Measurements from ENCODE around the gene SLC10A7. TPM values are rescaled to one million over a fixed set of nuclear protein-coding genes. Genes with fewer than 3 reads are reported as not detected.

Gene SLC10A7
- total and polyA plus RNA-seq, 10 of the 15 experiments (the other 5 are each of a cell fraction or from before 2014, with no cell fraction given) = 4.6 to 23.7 (median 15.6) TPM

DNA sequence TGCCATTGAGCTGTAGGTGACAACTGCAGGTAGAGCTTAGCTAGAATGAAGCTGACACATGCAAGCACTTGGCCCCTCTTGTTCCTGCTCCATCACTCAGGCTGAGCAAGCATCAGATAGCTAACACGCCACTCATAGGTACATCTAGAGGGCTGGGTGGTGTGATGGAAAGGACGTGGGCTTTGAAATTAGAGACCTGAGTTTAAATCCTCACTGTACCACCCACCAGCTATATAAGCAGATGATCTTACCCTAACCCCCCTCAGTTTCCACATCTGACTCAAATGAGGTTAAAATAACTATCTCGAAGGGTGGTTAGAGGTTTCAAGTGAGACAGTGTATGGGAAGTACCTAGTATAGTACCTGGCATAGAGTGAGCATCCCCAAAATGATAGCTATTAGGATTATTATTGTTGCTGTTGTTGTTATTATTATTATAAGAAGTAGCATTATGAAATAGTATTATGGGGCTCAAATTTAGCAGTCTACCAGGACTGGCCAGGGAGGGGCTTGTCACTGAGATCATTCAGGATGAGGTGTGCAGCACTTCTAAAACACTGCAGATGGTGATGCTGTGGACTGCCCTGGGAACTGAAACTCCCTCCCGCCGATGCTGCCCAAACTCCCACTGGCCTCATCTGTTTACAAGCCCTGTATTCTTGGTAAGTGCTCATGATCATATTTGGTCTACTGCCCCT is 248.4 kb downstream of the SLC10A7 start (continued):
- TF ChIP-seq RBBP5 (conservative IDR thresholded peaks at IDR 0.05) (no peak), NFYA (IDR thresholded peaks at IDR 0.05; ENCODE audit: borderline replicate concordance, low read depth, low read length) (no peak), KLF5 (IDR thresholded peaks at IDR 0.05; ENCODE audit: partially characterized antibody) (peak; percentile 37), KAT2A (conservative IDR thresholded peaks at IDR 0.05; ENCODE audit: control insufficient read depth, low read depth, low read length) (no peak), ETV6 (conservative IDR thresholded peaks at IDR 0.05 in 1 of 2, IDR thresholded peaks at IDR 0.05 in 1 of 2; ENCODE audit: borderline replicate concordance in 1 of 2, low read depth in 1 of 2) (peak in 1 of 2 experiments; percentile 79; a peak in 1 of 4 replicates), RB1 (IDR thresholded peaks at IDR 0.05; ENCODE audit: borderline replicate concordance) (no peak), TCF3 (IDR thresholded peaks at IDR 0.05; ENCODE audit: borderline replicate concordance, insufficient read depth, low read depth, low read length) (no peak), NBN (IDR thresholded peaks at IDR 0.05) (no peak; the same call in 1 of the 2 replicates), ZSCAN29 (IDR thresholded peaks at IDR 0.05) (no peak), RFX5 (IDR thresholded peaks at IDR 0.05; ENCODE audit: low read depth, low read length) (no peak), BHLHE40 (IDR thresholded peaks at IDR 0.05; ENCODE audit: borderline replicate concordance in 1 of 2, low read depth in 2 of 2, low read length in 1 of 2) (peak; percentile 43 to 57; a peak in 3 of 4 replicates), JUNB (IDR thresholded peaks at IDR 0.05) (peak; percentile 93), SPI1 (IDR thresholded peaks at IDR 0.05; ENCODE audit: borderline replicate concordance, insufficient read depth, low read depth, low read length) (peak; percentile 68; the same call in 1 of the 2 replicates), CBFB (IDR thresholded peaks at IDR 0.05; ENCODE audit: low read depth) (peak; percentile 83), ZNF24 (IDR thresholded peaks at IDR 0.05) (peak; percentile 85), NR2C2 (IDR thresholded peaks at IDR 0.05; ENCODE audit: borderline replicate concordance, control insufficient read depth, insufficient read length, low read depth) (no peak), ZNF622 (IDR thresholded peaks at IDR 0.05) (no peak), FOXK2 (IDR thresholded peaks at IDR 0.05) (no peak), BACH1 (IDR thresholded peaks at IDR 0.05; ENCODE audit: borderline replicate concordance) (peak; percentile 34; the same call in 1 of the 2 replicates), MYB (IDR thresholded peaks at IDR 0.05; ENCODE audit: borderline replicate concordance, low read depth, low read length) (no peak), HDAC6 (IDR thresholded peaks at IDR 0.05; ENCODE audit: unreplicated experiment) (no peak)
- TF ChIP-seq, protein P1, sequence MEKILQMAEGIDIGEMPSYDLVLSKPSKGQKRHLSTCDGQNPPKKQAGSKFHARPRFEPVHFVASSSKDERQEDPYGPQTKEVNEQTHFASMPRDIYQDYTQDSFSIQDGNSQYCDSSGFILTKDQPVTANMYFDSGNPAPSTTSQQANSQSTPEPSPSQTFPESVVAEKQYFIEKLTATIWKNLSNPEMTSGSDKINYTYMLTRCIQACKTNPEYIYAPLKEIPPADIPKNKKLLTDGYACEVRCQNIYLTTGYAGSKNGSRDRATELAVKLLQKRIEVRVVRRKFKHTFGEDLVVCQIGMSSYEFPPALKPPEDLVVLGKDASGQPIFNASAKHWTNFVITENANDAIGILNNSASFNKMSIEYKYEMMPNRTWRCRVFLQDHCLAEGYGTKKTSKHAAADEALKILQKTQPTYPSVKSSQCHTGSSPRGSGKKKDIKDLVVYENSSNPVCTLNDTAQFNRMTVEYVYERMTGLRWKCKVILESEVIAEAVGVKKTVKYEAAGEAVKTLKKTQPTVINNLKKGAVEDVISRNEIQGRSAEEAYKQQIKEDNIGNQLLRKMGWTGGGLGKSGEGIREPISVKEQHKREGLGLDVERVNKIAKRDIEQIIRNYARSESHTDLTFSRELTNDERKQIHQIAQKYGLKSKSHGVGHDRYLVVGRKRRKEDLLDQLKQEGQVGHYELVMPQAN (conservative IDR thresholded peaks at IDR 0.05) = no peak; the same call in 1 of the 2 replicates
- TF ChIP-seq, protein P2, sequence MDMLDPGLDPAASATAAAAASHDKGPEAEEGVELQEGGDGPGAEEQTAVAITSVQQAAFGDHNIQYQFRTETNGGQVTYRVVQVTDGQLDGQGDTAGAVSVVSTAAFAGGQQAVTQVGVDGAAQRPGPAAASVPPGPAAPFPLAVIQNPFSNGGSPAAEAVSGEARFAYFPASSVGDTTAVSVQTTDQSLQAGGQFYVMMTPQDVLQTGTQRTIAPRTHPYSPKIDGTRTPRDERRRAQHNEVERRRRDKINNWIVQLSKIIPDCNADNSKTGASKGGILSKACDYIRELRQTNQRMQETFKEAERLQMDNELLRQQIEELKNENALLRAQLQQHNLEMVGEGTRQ (IDR thresholded peaks at IDR 0.05; ENCODE audit: borderline replicate concordance, low read depth, low read length) = no peak
- TF ChIP-seq, protein P3, sequence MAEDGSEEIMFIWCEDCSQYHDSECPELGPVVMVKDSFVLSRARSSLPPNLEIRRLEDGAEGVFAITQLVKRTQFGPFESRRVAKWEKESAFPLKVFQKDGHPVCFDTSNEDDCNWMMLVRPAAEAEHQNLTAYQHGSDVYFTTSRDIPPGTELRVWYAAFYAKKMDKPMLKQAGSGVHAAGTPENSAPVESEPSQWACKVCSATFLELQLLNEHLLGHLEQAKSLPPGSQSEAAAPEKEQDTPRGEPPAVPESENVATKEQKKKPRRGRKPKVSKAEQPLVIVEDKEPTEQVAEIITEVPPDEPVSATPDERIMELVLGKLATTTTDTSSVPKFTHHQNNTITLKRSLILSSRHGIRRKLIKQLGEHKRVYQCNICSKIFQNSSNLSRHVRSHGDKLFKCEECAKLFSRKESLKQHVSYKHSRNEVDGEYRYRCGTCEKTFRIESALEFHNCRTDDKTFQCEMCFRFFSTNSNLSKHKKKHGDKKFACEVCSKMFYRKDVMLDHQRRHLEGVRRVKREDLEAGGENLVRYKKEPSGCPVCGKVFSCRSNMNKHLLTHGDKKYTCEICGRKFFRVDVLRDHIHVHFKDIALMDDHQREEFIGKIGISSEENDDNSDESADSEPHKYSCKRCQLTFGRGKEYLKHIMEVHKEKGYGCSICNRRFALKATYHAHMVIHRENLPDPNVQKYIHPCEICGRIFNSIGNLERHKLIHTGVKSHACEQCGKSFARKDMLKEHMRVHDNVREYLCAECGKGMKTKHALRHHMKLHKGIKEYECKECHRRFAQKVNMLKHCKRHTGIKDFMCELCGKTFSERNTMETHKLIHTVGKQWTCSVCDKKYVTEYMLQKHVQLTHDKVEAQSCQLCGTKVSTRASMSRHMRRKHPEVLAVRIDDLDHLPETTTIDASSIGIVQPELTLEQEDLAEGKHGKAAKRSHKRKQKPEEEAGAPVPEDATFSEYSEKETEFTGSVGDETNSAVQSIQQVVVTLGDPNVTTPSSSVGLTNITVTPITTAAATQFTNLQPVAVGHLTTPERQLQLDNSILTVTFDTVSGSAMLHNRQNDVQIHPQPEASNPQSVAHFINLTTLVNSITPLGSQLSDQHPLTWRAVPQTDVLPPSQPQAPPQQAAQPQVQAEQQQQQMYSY (CRISPR knock-in tag; IDR thresholded peaks at IDR 0.05) = no peak
